ENCODE measurements around the gene MACROD2.

DNA sequence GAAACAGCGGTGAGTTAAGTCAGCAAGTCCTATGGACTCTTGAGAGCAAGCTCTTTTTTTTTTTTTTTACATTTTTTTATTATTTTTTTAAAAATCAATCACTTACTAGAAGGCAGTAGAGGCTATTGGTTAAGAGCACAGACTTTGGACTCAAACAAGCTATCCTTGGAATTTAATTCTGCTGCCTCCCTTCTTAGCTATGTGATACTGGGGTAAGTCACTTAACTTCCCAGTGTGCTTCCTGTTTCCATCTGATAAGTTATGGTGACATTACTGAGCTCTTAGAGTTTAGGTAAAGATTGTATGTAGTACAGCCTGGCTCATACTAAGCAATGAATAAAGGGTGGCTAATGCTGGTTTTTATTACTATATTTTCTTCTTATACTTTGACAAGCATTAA is 1112.6 kb downstream of the MACROD2 start:
- TF ChIP-seq TAF1 (IDR thresholded peaks at IDR 0.05; ENCODE audit: borderline replicate concordance, insufficient read depth, low read length) (no peak), POLR2AphosphoS5 (IDR thresholded peaks at IDR 0.05; ENCODE audit: low read depth, low read length) (no peak), FOXP2 (optimal IDR thresholded peaks at IDR 0.05; ENCODE audit: borderline replicate concordance, extremely low read depth, extremely low read length, insufficient read depth) (no peak), SIN3A (IDR thresholded peaks at IDR 0.05; ENCODE audit: borderline replicate concordance, insufficient read depth, low read length) (no peak), REST (IDR thresholded peaks at IDR 0.05; ENCODE audit: insufficient read depth in 1 of 2, low read depth in 2 of 2, low read length in 2 of 2) (no peak)
